Endothelial cell of umbilical vein (primary cell): ENCODE results near the gene CXCR6. TPM values are rescaled to one million over a fixed set of nuclear protein-coding genes. Genes with fewer than 3 reads are reported as not detected.

Experiments used
- BruUV-seq: library from RNA; stranded (reverse); fragments of 400-500 nt; replicated peaks from 2 replicates; lab custom pipeline; 2021; lab: Mats Ljungman, UMichigan
- CTCF ChIA-PET: fragments of 300-600, 350-600 bp; sonication (Branson Sonifier 250); formaldehyde crosslinking; loops from one replicate; lab custom pipeline; 2021; ENCODE audit warnings: antibody characterized with exemption, inconsistent platforms; lab: Charles Lee
- POLR2A ChIA-PET: fragments of 300-600, 350-600 bp; sonication (Branson Sonifier 250); formaldehyde crosslinking; loops from one replicate; lab custom pipeline; 2021; ENCODE audit warnings: antibody characterized with exemption, inconsistent platforms; lab: Charles Lee
- DNase-seq: peaks from one replicate; pipeline ENCODE4 v3.0.0-alpha.2; 2011; ENCODE audit warnings: low read depth, low spot score
- FAIRE-seq: peaks from 2 replicates; lab custom pipeline; 2011; peaks lifted over from hg19 to GRCh38; lab: Jason Lieb, UNC
- H2AFZ ChIP-seq: 2 replicates; pipeline ENCODE4 v1.6.0; 2012; ENCODE audit warnings: low read depth, low read length, control low read depth, inconsistent platforms
- H3K27ac ChIP-seq: 2 replicates; pipeline ENCODE4 v1.5.1; 2011; ENCODE audit warnings: low read depth, mild to moderate bottlenecking, control low read depth, low read length, moderate library complexity; ENCODE audit not compliant: insufficient read depth
- H3K27me3 ChIP-seq, 2 experiments: 2 replicates each; pipeline versions ENCODE4 v1.6.0 to v1.6.1; 2011; ENCODE audit warnings: low read length in 2 of 2, mixed read lengths in 1 of 2; ENCODE audit not compliant: control insufficient read depth in 2 of 2, insufficient read depth in 2 of 2
- H3K36me3 ChIP-seq, 2 experiments: 2 replicates in 1 of 2; 3 replicates in 1 of 2; pipeline ENCODE4 v1.5.1; 2011; ENCODE audit warnings: low read length in 2 of 2, mild to moderate bottlenecking in 1 of 2, moderate library complexity in 1 of 2; ENCODE audit not compliant: control insufficient read depth in 2 of 2, insufficient read depth in 2 of 2; ENCODE audit errors: extremely low read depth in 1 of 2
- H3K4me1 ChIP-seq: 3 replicates; pipeline ENCODE4 v1.5.1; 2011; ENCODE audit warnings: mild to moderate bottlenecking, low read length; ENCODE audit not compliant: control insufficient read depth, insufficient read depth; ENCODE audit errors: extremely low read depth
- H3K4me2 ChIP-seq: 2 replicates; pipeline ENCODE4 v1.6.1; 2011; ENCODE audit warnings: low read length, control low read depth, mixed read lengths; ENCODE audit not compliant: insufficient read depth
- H3K4me3 ChIP-seq, 3 experiments: fragments of 200-600 bp in 1 of 3; sonication (generic), shearing (Covaris generic) in 1 of 3; replicated peaks in 1 of 3; 2 replicates each; pipeline ENCODE4 v1.5.1; 2011 to 2016; ENCODE audit warnings: control low read depth in 3 of 3, low read length in 3 of 3, mild to moderate bottlenecking in 2 of 3, inconsistent platforms in 1 of 3, low read depth in 1 of 3, moderate library complexity in 1 of 3; ENCODE audit not compliant: insufficient read depth in 1 of 3
- H3K79me2 ChIP-seq: 2 replicates; pipeline ENCODE4 v1.6.0; 2012; ENCODE audit warnings: low read length, inconsistent platforms; ENCODE audit not compliant: control insufficient read depth, insufficient read depth
- H3K9ac ChIP-seq: replicated peaks from 2 replicates; pipeline ENCODE3; 2011; ENCODE audit warnings: low read length, control low read depth; ENCODE audit not compliant: insufficient read depth; ENCODE audit errors: extremely low read depth
- H3K9me1 ChIP-seq: replicated peaks from 3 replicates; pipeline ENCODE4 v1.6.0; 2011; ENCODE audit warnings: mild to moderate bottlenecking, low read length; ENCODE audit not compliant: control insufficient read depth, insufficient read depth; ENCODE audit errors: extremely low read depth
- H3K9me3 ChIP-seq: replicated peaks from 2 replicates; pipeline ENCODE4 v1.5.1; 2012; ENCODE audit warnings: low read length, inconsistent platforms; ENCODE audit not compliant: control insufficient read depth, insufficient read depth
- H4K20me1 ChIP-seq: replicated peaks from 2 replicates; pipeline ENCODE3; 2011; ENCODE audit warnings: mild to moderate bottlenecking, low read length; ENCODE audit not compliant: control insufficient read depth, insufficient read depth; ENCODE audit errors: extremely low read depth
- CTCF ChIP-seq, 2 donors: IDR thresholded peaks; 1 replicate in 1 of 2; 2 replicates in 1 of 2; pipeline ENCODE4 v1.5.1; 2011; ENCODE audit warnings: low read length in 2 of 2, mild to moderate bottlenecking in 2 of 2, moderate library complexity in 2 of 2, control low read depth in 1 of 2, inconsistent platforms in 1 of 2, low read depth in 1 of 2; ENCODE audit not compliant: insufficient read depth in 1 of 2; ENCODE audit errors: extremely low read depth in 1 of 2
- EZH2 ChIP-seq: IDR thresholded peaks from 2 replicates; pipeline ENCODE4 v1.6.1; 2012; ENCODE audit warnings: borderline replicate concordance, low read depth, mild to moderate bottlenecking, moderate library complexity, low read length, inconsistent platforms; ENCODE audit not compliant: severe bottlenecking
- FOS ChIP-seq: IDR thresholded peaks from 2 replicates; pipeline ENCODE4 v1.6.1; 2011; ENCODE audit warnings: mild to moderate bottlenecking, low read length, moderate library complexity, borderline replicate concordance; ENCODE audit not compliant: insufficient read depth
- GATA2 ChIP-seq: IDR thresholded peaks from 2 replicates; pipeline ENCODE4 v1.7.0; 2011; ENCODE audit warnings: low read depth, mild to moderate bottlenecking, moderate library complexity, mixed read lengths, low read length; ENCODE audit not compliant: insufficient read length, insufficient read depth
- JUN ChIP-seq: IDR thresholded peaks from 2 replicates; pipeline ENCODE4 v1.6.1; 2011; ENCODE audit warnings: borderline replicate concordance, low read depth; ENCODE audit not compliant: insufficient read length, insufficient read depth
- MAX ChIP-seq: IDR thresholded peaks from 2 replicates; pipeline ENCODE4 v1.6.1; 2011; ENCODE audit not compliant: insufficient read depth, insufficient read length
- MYC ChIP-seq: IDR thresholded peaks from one replicate; pipeline ENCODE4 v1.6.1; 2011; ENCODE audit warnings: mild to moderate bottlenecking, low read depth, low read length
- POLR2A ChIP-seq: IDR thresholded peaks from 2 replicates; pipeline ENCODE4 v1.6.1; 2012; ENCODE audit warnings: low read depth, mild to moderate bottlenecking, control low read depth, low read length
- POLR2AphosphoS5 ChIP-seq: IDR thresholded peaks from 2 replicates; pipeline ENCODE4 v1.6.1; 2012; ENCODE audit warnings: low read depth, mild to moderate bottlenecking, control low read depth, low read length, moderate library complexity; ENCODE audit not compliant: insufficient read depth
- dilution Hi-C: fragments of 300-500 bp; cut with MboI; formaldehyde crosslinking; loops from one replicate; pipeline ENCODE4 v1.15.0; 2019; ENCODE audit warnings: low sequenced_read_pairs; ENCODE audit not compliant: extremely low pct_ligation_motif_present
- intact Hi-C: fragments of 100-400 bp; cut with micrococcal nuclease; formaldehyde crosslinking; loops from one replicate; pipeline ENCODE4 v1.10.0; 2022
- polyA plus RNA-seq, 4 experiments: library from polyadenylated mRNA; depleted of rRNA in 3 of 4; stranded (reverse) in 3 of 4; unstranded in 1 of 4; fragments of >200 nt; gene quantifications; 2 replicates each; pipeline versions ENCODE4 v1.2.1 to v1.2.3, GENCODE V29; 2011 to 2012; ENCODE audit warnings: missing spikeins in 1 of 4
- total RNA-seq: library from RNA; stranded (reverse); gene quantifications from 2 replicates; pipeline ENCODE4 v1.2.3, GENCODE V29; 2021

CXCR6 gene
- total and polyA plus RNA-seq, 2 donors (not counting 3 experiments of a cell fraction or from before 2014, with no cell fraction given), result not detected

GRCh38 chr3:45933591-45933990 lies 9.7 kb upstream of the CXCR6 start:
- peaks cover 0 to 20% of the 10 kb centered on the region in 2 experiments for H3K36me3 ChIP-seq
- no peak overlapping the region for H3K27ac ChIP-seq
- CTCF ChIA-PET, result no interaction called here
- no peak overlapping the region for H3K9ac ChIP-seq
- dilution Hi-C loops (no loop called here), intact Hi-C loops (no loop called here)
- H3K4me3 ChIP-seq, result no peak overlapping the region
- BruUV-seq, result no TSS peak
- no peaks in the 10 kb centered on the region for H3K9me3 ChIP-seq
- no peak for FAIRE-seq
- H3K79me2 ChIP-seq, result no peaks in the 10 kb centered on the region
- no peak for DNase-seq
- H3K27me3 ChIP-seq, result no peaks in the 10 kb centered on the region
- H3K4me2 ChIP-seq, result no peak overlapping the region
- no peak for TF ChIP-seq FOS
- no peak for TF ChIP-seq MYC
- POLR2A ChIA-PET, result no interaction called here
- H3K9me1 ChIP-seq, result no peaks in the 10 kb centered on the region
- no peaks in the 10 kb centered on the region for H3K4me1 ChIP-seq
- H4K20me1 ChIP-seq, result no peaks in the 10 kb centered on the region
- no peak overlapping the region for H2AFZ ChIP-seq

- no peak for FAIRE-seq
- H3K4me3 ChIP-seq, result no peak overlapping the region
- H3K9me3 ChIP-seq, result no peaks in the 10 kb centered on the region
- H3K4me2 ChIP-seq, result no peak overlapping the region
- H3K27me3 ChIP-seq, result no peaks in the 10 kb centered on the region
- H3K9me1 ChIP-seq, result no peaks in the 10 kb centered on the region
- ChIA-PET POLR2A (no interaction called here), CTCF (interaction anchor here (5.0 kb wide), 1 partner anchor 142 kb away, joined by 212 read pairs; no protein-coding TSS in a partner anchor)
- intact Hi-C loops, result no loop called here
- BruUV-seq, result no TSS peak
- dilution Hi-C loops, result no loop called here
- DNase-seq, result no peak
- no peaks in the 10 kb centered on the region for H3K4me1 ChIP-seq
- H3K79me2 ChIP-seq, result no peaks in the 10 kb centered on the region
- no peak overlapping the region for H3K9ac ChIP-seq
- no peak overlapping the region for H3K27ac ChIP-seq
- H2AFZ ChIP-seq, result no peak overlapping the region
- peaks cover 0 to 6% of the 10 kb centered on the region in 2 experiments for H3K36me3 ChIP-seq
- TF ChIP-seq GATA2 (no peak), FOS (no peak), MYC (no peak), JUN (no peak), POLR2AphosphoS5 (no peak), POLR2A (no peak), EZH2 (no peak), MAX (no peak), CTCF (IDR thresholded peaks at IDR 0.05; ENCODE audit: extremely low read depth in 1 of 2, insufficient read depth in 1 of 2, low read depth in 1 of 2, low read length in 2 of 2) (no peak)
- no peaks in the 10 kb centered on the region for H4K20me1 ChIP-seq
Observed at GRCh38 chr3:45936261-45936660, 7.0 kb upstream of the CXCR6 start.
